NCI-H526 (cell line): ENCODE results near the gene KRTAP1-3.
"Not testable (repeated sequence)": the region's sequence is repeated elsewhere in the genome, so short reads cannot be mapped to it uniquely, and the experiment has no call there.

ENCODE experiments used
- DNase-seq, 2 experiments: peaks; one replicate each; lab custom pipeline; 2025; lab: John Stamatoyannopoulos, UW

KRTAP1-3 gene

DNA sequence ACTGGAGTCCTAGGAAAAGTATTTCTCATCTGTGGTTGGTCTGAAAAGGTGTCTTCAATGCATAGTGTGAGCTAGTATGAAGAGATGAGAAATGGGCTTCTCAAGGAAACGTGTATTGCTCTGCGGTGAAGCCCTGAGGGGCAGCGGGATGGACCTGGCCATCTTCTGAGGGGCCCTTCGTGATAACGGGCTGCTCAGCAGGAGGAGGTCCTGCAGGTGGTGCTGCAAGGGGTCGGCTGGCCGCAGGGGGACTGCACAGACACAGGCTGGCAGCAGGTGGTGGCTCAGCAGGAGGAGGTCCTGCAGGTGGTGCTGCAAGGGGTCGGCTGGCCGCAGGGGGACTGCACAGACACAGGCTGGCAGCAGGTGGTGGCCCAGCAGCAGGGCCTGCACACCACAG lies 19.9 kb upstream of the KRTAP1-3 start:
- DNase-seq, result not testable (repeated sequence)

DNA sequence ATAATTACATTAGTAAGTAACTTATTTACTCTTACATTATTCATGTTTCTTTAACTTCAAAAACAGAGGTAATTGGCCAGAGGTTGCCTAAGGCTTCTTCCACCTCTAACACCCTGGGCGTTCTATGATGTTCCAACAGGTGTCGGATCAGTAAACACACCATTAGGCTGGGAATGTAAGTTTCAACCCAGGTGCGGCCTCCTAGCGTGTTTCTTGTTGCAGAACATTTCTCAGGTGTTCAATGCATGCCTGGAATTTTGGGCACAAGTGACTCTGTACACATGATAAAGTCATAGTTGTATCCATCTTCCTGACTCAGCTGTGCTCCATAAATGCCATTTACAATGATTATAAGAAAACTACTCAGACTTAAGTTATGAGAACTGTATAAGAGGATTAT lies 19.4 kb upstream of the KRTAP1-3 start:
- DNase-seq, result no peak

DNA sequence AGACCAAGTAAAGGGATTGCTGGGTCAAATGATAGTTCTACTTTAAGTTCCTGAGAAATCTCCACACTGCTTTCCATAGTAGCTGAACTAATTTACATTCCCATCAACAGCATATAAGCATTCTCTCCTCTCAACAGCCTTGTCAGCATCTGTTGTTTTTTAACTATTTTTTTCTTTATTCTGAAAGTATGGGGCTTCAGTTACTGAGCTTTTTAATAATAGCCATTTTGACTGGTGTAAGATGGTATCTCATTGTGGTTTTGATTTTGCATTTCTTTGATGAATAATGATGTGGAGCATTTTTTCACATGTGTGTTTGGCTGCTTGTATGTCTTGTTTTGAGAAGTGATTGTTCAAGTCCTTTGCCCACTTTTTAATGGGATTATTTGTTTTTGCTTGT lies 17.9 kb upstream of the KRTAP1-3 start:
- DNase-seq, result peak in 1 of 2 experiments; percentile 30

DNA sequence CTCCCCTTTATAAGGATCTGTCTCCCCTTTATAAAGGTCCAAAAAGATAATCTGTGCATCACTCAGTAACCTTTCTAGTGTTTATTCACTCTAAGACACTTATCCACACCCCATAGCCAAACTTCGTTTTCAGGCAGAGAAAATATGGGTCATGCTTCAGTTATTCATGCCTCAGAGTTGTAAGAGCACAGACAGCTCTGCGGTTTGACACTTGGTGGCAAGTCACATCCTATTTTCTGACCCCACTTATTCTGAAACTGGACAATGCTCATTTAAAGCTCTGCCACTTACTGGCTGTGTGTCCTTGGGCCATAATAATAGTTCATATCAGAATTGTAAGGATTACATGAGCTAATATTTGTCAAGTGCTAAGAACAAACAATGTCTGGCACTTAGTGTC lies 14.4 kb upstream of the KRTAP1-3 start:
- no peak for DNase-seq

DNA sequence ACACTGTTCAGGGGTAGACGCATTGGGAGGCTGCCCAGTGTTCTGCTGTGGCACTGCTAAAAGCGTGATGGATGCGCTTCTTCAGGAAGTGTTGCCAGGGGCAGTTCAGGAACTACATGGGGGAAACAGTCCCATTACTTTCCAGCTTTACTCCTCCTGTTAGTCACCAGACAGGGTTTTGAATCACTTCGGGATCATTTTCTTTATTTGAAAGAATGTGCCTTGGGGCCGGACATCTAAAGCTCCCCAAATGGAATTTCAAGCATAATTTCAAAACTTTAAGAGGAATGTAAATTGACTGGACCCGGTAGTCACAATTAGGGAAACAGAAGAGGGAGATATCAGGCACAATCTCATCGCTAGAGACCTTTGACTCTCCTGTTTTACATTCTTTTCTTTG lies 13.8 kb upstream of the KRTAP1-3 start:
- DNase-seq, result no peak

DNA sequence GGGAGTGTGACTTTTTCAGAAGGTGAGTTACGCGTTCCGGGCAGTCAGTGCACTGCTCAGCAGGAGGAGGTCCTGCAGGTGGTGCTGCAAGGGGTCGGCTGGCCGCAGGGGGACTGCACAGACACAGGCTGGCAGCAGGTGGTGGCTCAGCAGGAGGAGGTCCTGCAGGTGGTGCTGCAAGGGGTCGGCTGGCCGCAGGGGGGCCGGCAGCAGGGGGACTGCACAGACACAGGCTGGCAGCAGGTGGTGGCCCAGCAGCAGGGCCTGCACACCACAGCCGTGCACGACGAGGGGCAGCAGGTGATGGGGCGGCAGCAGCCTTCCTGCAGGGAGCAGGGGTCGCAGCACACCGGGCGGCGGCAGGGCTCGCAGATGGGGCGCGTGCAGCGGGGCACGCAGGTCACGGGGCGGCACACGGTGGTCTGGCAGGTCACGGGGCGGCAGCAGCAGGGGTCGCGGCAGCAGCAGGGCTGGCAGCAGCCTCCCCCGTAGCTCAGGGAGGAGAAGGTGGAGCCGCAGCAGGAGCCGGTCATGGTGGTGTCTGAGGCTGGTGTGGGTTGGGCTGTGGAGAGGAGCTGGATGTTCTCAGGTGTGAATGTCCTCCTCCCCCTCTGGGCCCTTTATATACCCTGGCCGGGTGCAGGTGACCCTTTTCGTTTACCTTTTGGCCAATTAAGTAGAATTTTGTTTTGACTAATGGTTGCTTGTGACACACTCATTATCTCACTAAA lies 12.2 kb upstream of the KRTAP1-3 start, which contains the start of gene KRTAP2-1:
TSS of gene KRTAP2-1 (minus strand) at position 582 of the 731 bp plus-strand sequence. CDS start at position 533, 49 bp downstream.
- not testable (repeated sequence) for DNase-seq

DNA sequence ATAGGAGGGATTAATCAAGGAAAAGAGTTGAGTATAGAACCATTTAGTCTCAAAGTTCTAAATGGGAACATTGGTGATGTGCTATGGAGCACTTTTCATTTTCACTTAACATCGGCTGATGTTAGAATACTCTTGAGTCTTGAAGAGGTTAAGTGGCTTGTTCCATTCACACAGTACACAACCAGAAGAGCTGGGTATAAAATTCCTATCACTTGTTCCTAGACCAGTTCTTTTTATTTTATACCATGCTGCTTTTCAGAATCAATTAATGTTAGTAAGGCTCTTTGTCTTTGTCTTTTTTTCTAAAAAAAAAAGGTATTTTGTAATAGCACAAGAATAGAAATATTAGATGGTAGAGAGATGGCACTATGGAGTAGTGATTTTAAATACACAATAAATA lies 8.3 kb upstream of the KRTAP1-3 start:
- DNase-seq, result no peak

DNA sequence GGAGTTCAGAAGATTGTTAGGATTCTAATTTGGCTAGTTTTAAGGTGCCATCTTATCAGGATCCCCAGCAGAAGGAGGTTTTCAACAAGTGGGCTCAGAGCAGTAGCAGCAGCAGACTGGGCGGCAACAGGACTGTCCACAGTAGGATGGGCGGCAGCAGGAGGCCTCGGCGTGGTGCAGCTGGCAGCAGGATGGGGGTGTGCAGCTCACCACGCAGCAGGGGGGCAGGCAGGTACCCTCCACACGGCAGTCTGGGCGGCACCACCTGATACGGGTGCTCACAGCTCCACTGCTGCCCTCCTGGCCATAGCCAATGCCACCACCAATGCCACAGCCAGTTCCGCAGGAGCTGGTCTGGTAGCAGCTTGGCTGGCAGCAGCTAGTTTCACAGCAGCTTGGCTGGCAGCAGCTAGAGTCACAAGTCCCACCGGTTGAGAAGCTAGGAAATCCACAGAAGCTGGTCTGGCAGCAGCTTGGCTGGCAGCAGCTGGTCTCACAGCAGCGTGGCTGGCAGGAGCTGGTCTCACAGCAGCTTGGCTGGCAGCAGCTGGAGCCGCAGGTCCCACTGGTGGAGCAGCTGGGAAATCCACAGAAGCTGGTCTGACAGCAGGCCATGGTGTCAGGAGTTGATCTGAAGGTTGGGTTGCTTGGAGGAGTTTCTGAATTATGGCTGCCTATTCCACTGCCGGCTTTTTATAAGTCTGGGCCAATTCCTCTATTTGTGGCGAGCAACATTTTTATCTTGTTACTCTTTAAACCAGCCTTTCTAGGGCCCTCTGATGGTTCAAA lies 6.3 kb upstream of the KRTAP1-3 start, which contains the start of gene KRTAP1-1:
TSS of gene KRTAP1-1 (minus strand) at position 668 of the 789 bp plus-strand sequence. CDS start at position 615, 53 bp downstream.
- DNase-seq, result peak in 1 of 2 experiments; percentile 13

DNA sequence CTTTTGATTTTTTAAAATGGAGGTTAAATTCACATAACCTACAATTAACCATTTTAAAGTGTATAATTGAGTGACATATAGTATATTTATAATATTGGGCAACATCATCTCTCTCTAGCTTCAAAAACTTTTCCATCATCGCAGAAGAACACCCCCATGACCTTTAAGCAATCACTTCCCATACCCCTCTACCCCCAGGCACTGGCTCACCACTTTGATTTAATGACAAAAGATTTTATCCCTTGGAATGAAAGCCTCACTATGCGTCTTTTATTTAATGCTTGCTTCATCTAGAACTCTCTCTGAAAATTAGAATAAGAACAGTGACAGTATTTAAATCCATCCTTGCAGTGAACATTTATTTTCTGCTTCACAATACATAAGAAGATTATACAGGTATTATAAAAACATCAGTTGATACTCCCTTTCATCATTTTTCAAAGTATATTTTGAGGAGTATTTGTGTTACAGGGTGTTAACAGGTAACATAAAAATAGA lies 3.2 kb upstream of the KRTAP1-3 start:
- no peak for DNase-seq

DNA sequence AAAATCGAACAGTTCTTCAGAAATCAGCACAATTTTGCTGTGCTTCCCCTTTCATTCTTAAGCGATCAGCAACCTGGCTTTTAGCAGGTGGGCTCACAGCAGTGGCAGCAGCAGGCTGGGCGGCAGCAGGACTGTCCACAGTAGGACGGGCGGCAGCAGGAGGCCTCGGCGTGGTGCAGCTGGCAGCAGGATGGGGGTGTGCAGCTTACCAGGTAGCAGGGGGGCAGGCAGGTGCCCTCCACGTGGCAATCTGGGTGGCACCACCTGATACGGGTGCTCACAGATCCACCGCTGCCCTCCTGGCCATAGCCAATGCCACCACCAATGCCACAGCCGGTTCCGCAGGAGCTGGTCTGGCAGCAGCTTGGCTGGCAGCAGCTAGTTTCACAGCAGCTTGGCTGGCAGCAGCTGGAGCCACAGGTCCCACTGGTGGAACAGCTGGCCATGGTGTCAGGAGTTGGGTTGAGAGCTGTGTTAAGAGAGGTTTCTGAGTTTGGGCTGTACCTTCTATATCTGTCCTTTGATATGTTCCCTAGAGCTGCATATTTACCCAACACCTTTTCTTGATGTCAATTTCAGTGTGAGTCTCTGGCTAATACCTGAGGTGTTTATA lies 4.9 kb downstream of the KRTAP1-3 start, which contains the start of gene KRTAP1-4:
TSS of gene KRTAP1-4 (minus strand) at position 563 of the 613 bp plus-strand sequence. CDS start at position 446, 117 bp downstream.
- no peak for DNase-seq

DNA sequence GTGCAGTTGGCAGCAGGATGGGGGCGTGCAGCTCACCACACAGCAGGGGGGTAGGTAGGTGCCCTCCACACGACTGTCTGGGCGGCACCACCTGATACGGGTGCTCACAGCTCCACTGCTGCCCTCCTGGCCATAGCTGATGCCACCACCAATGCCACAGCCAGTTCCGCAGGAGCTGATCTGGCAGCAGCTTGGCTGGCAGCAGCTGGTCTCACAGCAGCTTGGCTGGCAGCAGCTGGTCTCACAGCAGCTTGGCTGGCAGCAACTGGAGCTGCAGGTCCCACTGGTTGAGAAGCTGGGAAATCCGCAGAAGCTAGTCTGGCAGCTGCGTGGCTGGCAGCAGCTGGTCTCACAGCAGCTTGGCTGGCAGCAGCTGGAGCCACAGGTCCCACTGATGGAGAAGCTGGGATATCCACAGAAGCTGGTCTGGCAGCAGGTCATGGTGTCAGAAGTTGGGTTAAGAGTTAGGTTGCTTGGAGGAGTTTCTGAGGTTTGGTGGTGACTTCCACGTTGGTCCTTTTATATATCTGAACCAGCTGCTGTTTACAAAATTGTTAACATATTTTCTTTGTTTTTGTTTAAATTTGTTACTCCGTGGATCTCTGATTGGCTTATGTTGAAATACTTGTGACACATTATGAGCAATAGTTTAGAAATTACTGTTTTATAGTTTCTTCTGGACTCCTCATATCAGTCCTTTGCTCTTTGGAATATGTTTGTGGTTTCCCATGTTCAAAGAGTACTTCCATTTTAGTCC lies 7.8 kb downstream of the KRTAP1-3 start, which contains the start of gene KRTAP1-5:
TSS of gene KRTAP1-5 (minus strand) at position 494 of the 757 bp plus-strand sequence. CDS start at position 441, 53 bp downstream.
- no peak for DNase-seq

DNA sequence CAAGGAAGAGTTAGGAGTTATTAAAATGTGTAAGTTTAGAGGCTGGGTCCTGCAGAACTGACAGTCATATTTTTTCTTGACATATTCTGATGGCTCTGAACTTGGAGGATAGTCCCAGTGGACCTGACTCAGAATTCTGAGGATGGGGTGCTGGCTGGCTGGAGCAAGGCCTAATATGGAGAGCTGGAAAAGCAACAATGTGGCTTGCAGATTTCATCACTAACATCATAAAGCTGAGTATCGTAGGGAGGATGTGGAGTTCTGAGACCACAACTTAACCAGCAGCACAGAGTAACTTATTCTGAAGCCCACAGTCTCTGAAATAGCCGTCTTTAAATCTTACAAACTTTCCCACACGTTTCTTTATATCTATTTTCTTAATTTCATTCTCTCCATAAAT lies 10.0 kb downstream of the KRTAP1-3 start:
- no peak for DNase-seq

DNA sequence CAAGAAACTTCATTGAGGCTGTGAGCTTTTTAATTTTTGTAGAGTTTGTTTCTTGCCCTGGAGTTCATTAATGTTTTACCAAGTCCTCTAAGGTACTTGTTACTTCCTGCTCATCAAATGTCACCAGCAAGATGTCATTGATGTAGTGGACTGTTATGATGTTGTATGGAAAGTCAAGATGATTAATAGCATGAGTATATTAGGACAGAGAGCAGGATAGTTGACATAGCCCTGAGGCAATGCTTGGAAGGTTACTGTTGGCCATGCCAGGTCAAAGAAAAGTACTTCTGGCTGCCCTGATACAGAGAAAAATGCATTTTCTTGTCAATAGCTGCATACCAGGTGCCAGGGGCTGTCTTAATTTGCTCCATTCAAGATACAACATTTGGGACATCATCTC lies 14.3 kb downstream of the KRTAP1-3 start:
- DNase-seq, result no peak

DNA sequence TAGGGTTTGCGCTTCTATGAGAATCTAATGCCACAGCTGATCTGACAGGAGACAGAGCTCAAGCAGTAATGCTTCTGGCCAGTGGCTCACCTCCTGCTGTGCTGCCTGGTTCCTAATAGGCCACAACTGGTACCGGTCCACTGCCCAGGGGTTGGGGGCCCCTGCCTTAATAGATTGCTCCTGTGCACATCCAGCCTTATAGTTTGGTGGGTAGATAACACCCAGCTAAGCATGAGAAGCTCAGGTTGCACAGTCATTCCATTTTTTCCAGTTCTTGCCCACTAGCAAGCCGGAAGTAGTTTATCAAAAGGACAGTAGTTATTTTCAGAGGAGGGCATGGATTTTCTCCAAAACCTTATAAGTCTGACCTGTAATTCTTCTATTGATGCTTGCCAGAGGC lies 15.3 kb downstream of the KRTAP1-3 start:
- no peak for DNase-seq

DNA sequence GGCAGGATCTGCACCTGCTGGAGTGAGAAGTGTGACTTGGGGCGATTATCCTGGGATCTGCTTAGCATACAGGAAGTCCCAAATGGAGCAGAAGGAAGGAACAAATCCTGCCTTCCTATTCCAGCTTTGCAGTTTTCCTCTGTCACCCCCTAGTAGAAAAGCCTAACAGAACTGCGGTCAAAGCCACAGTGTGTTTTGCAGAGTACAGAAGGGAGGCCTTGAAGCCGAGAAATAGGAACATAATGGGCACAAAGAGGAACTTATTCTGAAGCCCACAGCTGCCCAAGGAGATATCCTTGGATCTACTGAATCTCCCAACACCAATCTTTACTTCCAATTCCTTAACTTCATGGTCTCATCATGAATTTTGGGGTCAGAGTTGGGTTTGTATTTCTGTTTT lies 16.1 kb downstream of the KRTAP1-3 start:
- DNase-seq, result no peak

DNA sequence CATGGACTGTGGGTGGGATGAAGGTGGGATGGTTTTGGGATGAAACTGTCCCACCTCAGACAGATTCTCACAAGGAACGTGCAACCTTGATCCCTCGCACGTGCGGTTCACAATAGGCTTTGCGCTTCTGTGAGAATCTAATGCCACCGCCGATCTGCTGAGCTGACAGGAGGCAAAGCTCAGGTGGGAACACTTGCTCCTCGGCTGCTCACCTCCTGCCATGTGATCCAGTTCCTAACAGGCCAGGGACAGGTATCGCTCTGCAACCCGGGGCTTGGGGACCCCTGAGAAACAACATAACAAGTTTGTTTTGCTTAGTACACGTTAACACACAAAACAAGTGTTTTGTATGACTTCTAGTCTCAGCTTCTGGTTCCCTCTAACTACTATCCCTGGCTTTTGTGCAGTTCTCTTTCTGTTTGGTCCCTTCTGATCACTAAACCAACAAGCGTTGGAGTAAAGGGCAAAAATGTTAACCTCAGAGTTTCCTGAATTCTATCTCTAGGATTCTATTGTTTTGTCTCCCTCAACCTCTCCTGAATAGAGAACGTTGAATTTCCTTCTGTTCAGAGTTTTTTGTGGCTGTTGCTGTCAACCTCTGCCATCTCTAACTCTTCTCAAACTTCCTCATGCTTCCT lies 18.0 kb downstream of the KRTAP1-3 start:
- no peak for DNase-seq

DNA sequence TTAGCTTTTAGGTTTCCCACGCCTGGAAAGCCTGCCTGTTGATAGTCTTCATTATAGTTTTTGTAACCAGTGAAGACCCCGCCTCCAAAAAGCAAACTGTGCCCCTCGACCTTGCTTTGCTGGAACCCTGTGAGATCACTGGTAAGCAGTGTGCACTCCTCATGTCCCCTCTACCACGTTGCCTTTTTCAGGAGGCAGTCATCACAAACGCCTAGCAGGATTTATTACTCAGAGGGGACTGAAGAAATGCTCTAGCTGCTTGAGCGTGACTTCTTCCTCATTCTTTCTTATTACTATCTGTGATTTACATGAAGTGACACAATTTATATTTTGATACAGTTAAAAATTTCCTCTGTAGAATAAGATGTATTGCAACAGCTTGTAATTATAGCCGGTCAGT lies 19.2 kb downstream of the KRTAP1-3 start:
- DNase-seq, result no peak

DNA sequence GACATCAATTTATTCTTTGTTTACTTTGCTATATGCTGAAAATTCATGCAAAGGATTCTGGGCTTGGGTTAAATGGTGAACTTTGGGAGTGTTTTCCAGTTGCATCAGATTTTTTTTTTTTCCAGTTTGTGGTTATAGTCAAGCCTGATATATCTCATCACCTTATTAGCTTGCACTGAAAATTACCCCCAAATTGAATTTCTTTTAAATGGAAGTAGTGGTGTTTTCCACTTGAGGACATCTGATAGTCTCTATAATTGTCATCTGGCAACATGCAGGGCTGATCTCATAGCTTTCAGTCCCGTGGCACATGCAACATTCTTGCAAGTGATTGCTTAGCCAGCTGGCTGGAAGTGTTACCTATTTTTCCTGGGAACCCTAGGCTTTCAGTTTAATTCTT lies 21.1 kb downstream of the KRTAP1-3 start:
- no peak for DNase-seq

DNA sequence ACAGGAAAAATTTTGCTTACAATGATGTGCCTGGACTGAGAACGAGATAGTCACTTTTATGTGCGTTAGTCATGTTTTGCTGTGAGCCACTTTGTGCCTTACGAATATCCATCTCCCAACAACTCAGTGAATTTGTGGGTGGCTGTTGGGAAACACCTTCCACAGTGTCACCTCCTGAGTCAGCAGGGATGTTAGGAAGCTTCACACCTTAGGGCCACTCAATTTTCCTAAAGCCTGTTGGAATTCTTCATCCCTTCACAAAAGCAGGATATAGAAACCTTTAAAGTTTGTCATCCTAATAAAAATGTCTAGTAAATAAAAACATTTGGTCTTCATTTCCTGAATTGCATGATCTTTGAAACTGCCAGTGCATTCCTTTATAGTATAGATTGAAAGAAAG lies 21.5 kb downstream of the KRTAP1-3 start:
- no peak for DNase-seq

DNA sequence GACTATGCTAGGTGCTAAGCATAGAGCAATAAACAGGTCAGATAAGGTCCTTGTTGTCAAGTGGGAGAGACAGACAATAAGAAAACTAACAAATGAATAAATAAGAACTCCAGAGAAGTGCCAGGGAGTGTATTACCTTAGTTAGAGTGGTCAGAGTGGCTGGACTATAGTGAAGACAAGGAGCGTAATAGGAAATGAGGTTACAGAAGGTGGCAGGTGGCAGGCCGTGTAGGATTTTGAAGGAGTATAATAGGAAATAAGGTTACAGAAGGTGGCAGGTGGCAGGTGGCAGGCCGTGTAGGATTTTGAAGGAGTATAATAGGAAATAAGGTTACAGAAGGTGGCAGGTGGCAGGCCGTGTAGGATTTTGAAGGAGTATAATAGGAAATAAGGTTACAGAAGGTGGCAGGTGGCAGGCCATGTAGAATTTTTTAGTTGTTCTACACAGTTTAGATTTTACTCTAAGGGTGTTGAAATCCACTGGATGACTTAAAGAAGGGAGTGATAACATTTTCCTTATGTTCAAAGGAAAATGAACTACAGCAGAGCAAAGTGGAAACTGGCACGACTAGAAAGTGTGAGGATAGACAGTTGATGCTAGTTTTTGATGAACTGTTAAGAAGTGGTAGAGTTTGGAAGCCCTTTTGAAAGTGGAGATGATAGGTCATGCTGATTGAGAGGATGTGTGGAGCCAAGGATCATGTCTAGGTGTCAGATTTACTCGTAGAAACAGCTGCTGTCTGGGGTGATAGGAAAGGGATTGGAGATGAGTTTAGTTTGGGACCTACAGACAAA lies 22.2 kb downstream of the KRTAP1-3 start:
- no peak for DNase-seq
